DLD1 (cell line): ENCODE data around the gene MINK1.

Experiments
- in situ Hi-C: cut with HindIII; loops from 2 replicates; pipeline ENCODE4 v1.10.0; 2017; ENCODE audit warnings: low sequenced_read_pairs

MINK1 gene

DNA sequence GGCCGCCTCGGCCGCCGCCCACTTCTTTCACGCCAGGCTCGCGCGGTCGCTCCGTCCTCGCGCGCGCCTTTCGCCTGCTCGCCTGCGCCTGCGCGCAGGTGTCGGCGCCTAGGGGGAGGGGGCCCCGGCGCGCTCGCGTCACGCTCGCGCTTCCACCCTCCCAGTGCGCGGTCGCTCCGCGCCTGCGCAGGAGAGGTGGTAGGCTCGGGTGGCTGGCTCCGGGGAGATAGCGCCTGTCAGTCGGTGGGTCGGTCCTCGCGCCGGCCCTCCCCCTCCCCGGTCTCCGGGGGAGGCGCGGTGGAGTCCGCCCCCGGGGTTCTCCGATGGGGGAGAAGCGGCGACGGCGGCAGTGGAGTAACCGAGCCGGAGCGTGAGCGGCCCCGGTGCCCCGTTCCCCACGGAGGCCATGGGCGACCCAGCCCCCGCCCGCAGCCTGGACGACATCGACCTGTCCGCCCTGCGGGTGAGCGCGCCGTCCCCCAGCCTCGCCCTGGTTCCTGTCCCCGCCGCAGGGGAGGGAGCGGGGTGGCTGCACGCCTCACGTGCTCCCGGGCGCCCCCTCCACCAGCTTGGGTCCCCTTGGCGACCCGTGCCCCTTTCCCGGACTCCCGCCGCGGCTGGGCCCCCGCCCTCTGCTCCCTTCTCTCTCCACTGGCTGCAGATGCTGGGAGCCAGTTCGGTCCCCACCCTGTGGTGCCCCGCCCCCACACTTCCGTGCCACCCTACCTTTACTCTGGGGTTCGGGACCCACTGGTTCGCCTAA lies at the start of gene MINK1:
MINK1 (plus strand) TSS at position 163 of the 763 bp plus-strand sequence; CDS start at position 407, 244 bp downstream.
- in situ Hi-C loops: no loop called here

- in situ Hi-C loops: no loop called here
Observed at GRCh38 chr17:4785311-4786105, 47.6 kb upstream of the MINK1 start.

DNA sequence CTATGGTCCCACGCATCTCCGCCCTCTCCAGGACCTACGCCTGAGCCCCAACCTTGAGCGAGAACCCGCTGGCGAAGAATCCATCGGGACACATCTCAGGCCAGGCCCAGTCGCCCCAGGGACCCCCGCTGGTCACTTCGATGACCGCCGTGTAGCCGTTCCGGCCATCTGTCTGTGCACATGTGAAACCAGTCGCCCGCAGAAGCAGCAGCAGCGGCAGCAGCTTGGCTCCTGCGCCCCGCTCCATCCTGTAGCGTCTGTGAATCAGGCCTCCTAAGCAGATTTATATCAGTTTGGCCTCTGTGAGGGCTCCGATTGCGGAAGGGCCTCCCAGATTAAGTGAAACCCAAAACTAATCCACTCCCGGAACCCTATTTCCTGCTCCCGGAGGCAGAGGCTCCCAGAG lies 47.0 kb upstream of the MINK1 start, which contains the start of gene VMO1:
VMO1 (minus strand) TSS at position 259 of the 406 bp plus-strand sequence; CDS start at position 247, 12 bp downstream.
- in situ Hi-C loops: no loop called here

DNA sequence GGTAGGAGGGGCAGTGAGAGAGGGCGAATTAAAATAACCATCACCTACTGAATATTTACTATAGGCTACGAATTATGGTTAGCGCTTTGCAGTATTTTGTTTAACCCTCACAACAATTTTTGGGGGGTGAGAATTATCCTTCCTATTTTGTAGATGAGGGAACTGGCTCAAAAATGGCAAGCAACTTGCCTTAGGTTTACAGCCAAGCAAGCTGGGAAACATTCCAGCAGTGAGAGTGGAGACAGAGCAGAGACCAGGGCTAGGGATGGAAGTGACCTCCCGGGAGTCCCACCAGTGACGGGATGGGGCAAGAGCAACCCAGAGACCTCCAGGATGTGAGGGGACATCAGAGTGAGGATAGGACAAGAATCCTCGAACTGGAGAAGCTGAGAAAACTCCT lies 46.6 kb upstream of the MINK1 start:
- in situ Hi-C loops: no loop called here

DNA sequence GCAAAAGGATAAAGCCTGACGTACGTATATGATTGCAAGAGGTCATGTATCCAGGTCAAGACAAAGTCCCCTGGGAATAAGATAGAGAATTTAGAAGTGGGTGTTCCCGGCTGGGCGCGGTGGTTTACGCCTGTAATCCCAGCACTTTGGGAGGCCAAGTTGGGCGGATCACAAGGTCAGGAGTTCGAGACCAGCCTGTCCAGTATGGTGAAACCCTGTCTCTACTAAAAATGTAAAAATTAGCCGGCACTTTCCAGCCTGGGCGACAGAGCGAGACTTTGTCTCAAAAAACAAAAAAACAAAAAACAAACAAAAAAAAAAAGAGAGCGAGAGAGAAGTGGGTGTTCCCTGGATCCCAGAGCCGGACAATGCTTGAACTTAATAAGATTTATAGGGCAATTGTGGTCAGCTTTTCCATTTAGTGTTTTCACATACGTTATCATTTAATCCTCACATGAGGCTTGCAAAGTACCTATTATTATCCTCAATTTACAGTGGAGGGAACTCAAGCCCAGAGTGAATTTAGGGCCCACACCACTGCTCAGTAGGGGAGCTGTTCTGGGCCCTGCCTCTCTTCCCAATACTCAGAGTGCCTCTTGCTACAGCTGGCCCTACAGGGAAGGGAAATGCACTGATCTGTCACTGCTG lies 44.9 kb upstream of the MINK1 start:
- in situ Hi-C loops: no loop called here

- in situ Hi-C loops: no loop called here
Observed at GRCh38 chr17:4788807-4789700, 44.1 kb upstream of the MINK1 start, which contains the start of gene GLTPD2. Gene GLTPD2 (plus strand): TSS chr17:4788964. CDS start chr17:4789012, 48 bp downstream.

GRCh38 chr17:4789701-4789950 lies 43.5 kb upstream of the MINK1 start:
- in situ Hi-C loops: no loop called here

GRCh38 chr17:4789951-4790704 lies 43.0 kb upstream of the MINK1 start:
- in situ Hi-C loops: no loop called here

- in situ Hi-C loops: no loop called here
Observed at GRCh38 chr17:4790705-4791088, 42.4 kb upstream of the MINK1 start.

- in situ Hi-C loops: no loop called here
Observed at GRCh38 chr17:4795168-4795567, 38.0 kb upstream of the MINK1 start.

- in situ Hi-C loops: no loop called here
Observed at GRCh38 chr17:4796552-4796920, 36.6 kb upstream of the MINK1 start.

DNA sequence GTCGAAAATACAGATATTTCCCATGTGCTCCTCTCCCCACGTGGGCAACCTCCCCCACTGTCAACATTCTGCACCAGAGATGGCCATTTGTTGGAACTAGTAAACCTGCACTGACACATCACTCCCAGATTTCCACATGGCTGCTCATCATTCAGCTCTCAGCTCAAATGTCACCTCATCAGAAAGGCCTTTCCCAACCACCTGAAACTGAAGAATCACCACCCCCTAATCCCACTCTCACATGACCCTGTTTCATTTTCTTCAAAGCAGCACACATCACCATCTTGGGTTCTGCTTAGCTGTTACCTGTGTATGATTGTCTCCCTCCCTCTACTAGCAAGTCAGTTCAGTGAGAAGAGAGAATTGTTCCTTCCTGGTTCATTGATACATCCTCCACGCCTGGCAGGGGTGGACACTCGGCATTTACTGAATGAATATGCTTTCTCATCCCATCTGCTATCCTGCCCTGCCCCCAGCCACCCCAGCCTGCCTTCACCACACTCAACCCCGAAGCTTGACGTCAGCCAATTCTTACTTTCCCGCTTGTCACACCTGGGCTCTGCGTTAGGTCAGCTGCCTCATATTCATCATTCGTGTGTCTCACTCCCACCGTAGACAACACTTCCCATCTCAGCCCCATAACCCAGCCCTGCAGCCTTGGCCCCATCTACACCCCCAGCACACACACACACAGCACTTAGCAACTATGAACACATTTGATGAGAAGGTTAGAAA lies 32.5 kb upstream of the MINK1 start:
- in situ Hi-C loops: no loop called here

- in situ Hi-C loops: no loop called here
Observed at GRCh38 chr17:4802228-4802627, 30.9 kb upstream of the MINK1 start, which contains the start of gene C17orf114. Gene C17orf114 (minus strand): TSS chr17:4802328.

- in situ Hi-C loops: no loop called here
Observed at GRCh38 chr17:4806456-4806776, 26.7 kb upstream of the MINK1 start.

DNA sequence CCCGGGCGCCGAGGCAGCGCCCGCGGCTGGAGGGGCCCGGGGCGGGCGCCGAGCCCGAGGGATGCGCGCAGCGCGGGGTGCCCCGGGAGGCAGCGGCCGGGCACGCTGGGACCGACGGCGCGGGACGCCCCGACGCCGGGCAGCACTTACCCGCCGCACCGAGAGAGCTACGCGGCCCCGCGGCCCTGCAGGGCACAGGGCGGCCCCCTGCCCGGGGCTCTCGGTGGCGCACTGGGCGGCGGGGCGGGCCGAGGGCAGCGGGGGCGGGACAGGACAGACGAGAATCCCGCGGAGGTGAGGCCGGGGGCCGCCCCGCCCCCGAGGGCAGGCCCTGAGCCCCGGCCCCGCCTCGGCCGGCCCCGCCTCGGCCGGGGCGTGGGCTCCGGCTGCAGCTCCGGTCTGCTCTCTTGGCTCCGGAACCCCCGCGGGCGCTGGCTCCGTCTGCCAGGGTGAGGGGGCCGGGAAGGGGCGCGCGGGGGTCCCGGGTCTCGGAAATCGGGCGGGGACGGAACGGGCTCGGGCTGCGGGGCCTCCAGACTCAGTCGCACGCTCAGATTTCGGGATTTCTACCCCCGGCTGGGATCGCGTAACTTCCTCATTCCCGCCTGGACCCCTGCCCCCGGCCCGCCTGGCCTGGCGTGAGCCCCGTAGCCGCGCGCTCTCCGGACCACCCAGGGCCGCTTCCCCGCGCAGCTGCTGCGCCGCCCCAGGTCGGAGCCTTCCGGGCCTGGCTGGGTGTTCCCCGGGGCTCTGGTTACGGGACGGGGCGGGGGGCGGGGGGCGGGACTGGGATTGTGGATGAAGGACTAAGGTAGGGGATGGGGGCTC lies 26.1 kb upstream of the MINK1 start, which contains the start of gene PLD2:
PLD2 (plus strand) TSS at position 376 of the 828 bp plus-strand sequence. CDS start 621 bp downstream, outside the sequence.
- in situ Hi-C loops: no loop called here

- in situ Hi-C loops: no loop called here
Observed at GRCh38 chr17:4807605-4808377, 25.3 kb upstream of the MINK1 start.

DNA sequence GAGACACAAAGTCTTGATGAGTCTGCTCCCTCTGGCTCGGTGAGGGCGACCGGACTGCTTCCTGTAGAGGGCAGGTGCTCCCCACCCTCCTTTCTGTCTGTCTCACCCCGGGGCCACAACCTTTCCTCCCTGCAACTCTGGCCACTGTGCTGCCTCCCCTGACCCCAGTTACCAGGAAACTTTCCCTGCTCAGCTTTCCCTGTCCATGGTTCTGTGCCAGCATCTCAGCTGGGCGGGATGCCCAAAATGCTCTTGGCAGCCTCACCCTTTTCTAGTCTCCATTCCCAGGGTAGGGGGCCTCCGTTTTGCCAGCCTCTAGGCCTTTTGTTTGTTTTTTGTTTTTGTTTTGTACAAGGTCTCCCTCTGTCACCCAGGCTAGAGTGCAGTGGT lies 24.8 kb upstream of the MINK1 start:
- in situ Hi-C loops: no loop called here
